Measurements from ENCODE around the gene CPNE6.
A peak's percentile ranks its signal among the peaks of the same experiment; 100 is the strongest.

CPNE6 gene

DNA sequence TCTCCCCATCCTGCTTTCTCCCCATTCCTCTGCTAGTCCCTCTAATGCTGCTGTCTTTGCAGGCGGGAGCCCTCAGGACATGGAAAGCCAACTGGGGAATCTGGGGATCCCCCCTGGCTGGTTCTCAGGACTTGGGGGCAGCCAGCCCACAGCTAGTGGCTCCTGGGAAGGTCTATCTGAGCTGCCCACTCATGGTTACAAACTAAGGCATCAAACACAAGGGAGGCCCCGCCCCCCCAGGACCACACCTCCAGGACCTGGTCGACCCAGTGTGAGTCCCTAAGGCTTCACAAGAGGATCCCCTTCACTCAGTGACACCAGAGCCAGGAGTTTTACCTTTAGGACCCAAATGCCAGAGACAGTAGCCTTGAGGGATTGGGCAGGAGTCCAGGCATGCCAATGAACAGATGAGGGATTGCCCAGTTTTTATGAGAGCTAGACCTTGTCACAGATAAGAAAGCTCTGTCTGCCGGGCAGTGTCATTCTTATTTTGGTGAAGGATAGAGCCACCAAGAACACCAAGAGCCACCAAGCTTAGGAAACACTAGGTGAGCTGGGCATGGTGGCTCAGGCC is 8.0 kb upstream of the CPNE6 start:
- Mint-ChIP-seq H3K36me3 (ENCODE audit: low read depth) (no peaks in the 10 kb centered on the region), H3K4me1 (peaks cover 35% of the 10 kb centered on the region), H3K4me3 (no peak overlapping the region), H3K9me3 (no peaks in the 10 kb centered on the region), H3K27me3 (ENCODE audit: low read depth, poor library complexity) (peaks cover 12% of the 10 kb centered on the region), H3K27ac (peak overlapping the region; percentile 33)
- no peak for DNase-seq
- TF ChIP-seq, protein P1, sequence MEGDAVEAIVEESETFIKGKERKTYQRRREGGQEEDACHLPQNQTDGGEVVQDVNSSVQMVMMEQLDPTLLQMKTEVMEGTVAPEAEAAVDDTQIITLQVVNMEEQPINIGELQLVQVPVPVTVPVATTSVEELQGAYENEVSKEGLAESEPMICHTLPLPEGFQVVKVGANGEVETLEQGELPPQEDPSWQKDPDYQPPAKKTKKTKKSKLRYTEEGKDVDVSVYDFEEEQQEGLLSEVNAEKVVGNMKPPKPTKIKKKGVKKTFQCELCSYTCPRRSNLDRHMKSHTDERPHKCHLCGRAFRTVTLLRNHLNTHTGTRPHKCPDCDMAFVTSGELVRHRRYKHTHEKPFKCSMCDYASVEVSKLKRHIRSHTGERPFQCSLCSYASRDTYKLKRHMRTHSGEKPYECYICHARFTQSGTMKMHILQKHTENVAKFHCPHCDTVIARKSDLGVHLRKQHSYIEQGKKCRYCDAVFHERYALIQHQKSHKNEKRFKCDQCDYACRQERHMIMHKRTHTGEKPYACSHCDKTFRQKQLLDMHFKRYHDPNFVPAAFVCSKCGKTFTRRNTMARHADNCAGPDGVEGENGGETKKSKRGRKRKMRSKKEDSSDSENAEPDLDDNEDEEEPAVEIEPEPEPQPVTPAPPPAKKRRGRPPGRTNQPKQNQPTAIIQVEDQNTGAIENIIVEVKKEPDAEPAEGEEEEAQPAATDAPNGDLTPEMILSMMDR (IDR thresholded peaks at IDR 0.05), result no peak

DNA sequence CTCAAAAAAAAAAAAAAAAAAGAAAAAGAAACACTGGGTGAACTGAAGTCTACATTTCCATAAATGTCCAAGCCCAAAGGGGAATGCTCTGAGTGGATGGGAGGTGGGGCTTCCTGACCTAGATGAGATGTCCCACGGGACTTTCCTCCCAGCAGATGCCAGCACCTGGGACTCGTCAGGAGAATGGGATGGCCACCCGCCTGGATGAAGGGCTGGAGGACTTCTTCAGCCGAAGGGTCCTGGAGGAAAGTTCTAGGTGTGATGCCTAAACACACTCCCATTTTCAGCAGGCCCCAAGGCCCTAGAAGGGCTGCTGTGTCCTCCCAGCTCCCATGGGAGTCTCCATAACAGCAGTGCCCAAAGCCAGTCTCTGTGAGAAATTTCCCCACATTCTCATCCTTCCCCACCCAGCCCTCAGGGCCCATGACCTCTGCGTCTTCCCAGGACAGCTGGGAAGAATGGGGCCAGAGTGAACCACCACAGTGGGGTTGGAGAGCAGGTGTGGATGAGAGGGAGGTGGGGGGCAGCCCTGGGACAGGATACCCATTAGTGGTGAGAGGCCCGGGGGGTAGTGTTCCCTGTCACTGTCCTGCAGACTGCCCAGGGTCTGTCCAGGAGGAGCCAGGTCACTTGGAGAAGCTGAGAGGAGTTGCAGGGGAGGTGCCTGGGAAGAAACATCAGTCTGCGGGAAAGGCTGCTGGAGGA is 7.1 kb upstream of the CPNE6 start:
- TF ChIP-seq, protein P1 (IDR thresholded peaks at IDR 0.05), result no peak

DNA sequence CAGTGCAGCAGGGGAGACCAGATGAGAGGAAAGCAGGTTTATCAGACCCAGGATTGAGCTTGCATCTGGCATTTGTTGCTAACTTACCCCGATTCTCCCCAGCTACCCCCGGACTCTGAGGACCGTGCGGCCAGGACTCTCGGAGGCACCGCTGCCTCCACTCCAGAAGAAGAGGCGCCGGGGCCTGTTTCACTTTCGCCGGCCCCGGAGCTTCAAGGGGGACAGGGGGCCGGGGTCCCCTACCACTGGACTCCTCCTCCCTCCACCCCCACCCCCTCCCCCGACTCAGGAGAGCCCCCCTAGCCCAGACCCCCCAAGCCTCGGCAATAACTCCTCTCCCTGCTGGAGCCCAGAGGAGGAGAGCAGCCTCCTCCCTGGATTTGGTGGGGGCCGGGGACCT is 6.5 kb upstream of the CPNE6 start:
- no peak overlapping the region for H3K4me3 Mint-ChIP-seq
- H3K4me1 Mint-ChIP-seq, result peaks cover 22% of the 10 kb centered on the region
- DNase-seq, result no peak
- no peaks in the 10 kb centered on the region for H3K9me3 Mint-ChIP-seq
- TF ChIP-seq, protein P1 (IDR thresholded peaks at IDR 0.05), result no peak
- H3K27me3 Mint-ChIP-seq (ENCODE audit: low read depth, poor library complexity), result peaks cover 19% of the 10 kb centered on the region
- no peaks in the 10 kb centered on the region for H3K36me3 Mint-ChIP-seq (ENCODE audit: low read depth)
- no peak overlapping the region for H3K27ac Mint-ChIP-seq

More for the DNA sequence above, 7.1 kb upstream of the CPNE6 start:
- Mint-ChIP-seq H3K27ac (peak overlapping the region; percentile 51), H3K4me3 (no peak overlapping the region), H3K4me1 (peaks cover 26% of the 10 kb centered on the region), H3K9me3 (no peaks in the 10 kb centered on the region), H3K27me3 (ENCODE audit: low read depth, poor library complexity) (peaks cover 14% of the 10 kb centered on the region), H3K36me3 (ENCODE audit: low read depth) (no peaks in the 10 kb centered on the region)
- no peak for DNase-seq

DNA sequence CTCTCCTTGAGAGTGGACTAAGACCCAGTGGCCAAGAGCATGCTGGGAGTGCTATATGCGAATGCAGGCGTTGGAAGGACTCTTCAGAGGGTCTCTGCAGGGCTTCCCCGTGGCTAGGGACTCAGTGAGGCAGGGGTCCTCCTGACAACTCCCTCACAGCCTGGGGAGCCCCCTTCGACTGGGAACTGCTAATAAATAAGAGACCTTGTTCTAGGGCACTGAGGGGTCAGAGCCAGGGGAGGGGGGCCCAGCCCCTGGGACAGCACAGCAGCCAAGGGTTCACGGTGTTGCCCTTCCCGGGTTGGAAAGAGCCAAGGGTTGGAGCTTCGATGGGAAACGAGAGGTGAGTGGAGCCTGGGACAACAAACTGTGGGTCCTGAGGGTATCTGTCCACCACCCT is 6.0 kb upstream of the CPNE6 start:
- DNase-seq, result no peak
- TF ChIP-seq, protein P1 (IDR thresholded peaks at IDR 0.05), result no peak
- Mint-ChIP-seq H3K27me3 (ENCODE audit: low read depth, poor library complexity) (peaks cover 21% of the 10 kb centered on the region), H3K4me1 (peaks cover 22% of the 10 kb centered on the region), H3K36me3 (ENCODE audit: low read depth) (no peaks in the 10 kb centered on the region), H3K27ac (no peak overlapping the region), H3K4me3 (no peak overlapping the region), H3K9me3 (no peaks in the 10 kb centered on the region)

DNA sequence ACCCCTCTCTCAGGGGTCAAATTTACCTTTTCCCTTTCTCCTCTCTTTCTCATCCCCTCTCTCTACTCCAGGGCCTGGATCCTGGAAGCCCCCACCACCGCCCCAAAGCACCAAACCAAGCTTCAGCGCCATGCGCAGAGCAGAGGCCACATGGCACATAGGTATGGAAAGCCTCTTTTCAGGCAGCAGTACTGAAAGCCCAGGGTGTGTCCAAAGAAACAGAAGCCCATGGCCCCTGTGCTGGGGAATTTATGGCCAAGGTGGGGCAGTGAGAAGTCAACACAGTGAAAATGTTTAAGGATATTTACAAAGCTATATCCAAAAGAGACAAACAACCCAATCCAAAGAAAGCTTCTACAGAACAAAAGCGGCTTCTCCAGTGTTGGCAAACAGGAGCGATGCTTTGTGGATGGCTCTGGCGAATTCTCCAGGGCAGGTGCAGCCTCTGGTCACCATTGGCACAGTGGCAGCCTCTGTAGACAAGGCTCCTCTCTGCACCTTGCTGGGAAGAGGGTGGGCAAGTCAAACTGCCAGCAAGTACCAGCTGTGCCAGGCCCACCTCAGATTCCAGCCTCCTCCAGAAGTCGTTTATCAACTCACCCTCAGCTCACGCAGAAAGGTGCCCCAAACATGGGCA is 4.7 kb upstream of the CPNE6 start:
- Mint-ChIP-seq H3K4me3 (no peak overlapping the region), H3K4me1 (peaks cover 29% of the 10 kb centered on the region), H3K27me3 (ENCODE audit: low read depth, poor library complexity) (peaks cover 26% of the 10 kb centered on the region), H3K9me3 (no peaks in the 10 kb centered on the region), H3K36me3 (ENCODE audit: low read depth) (no peaks in the 10 kb centered on the region), H3K27ac (no peak overlapping the region)
- TF ChIP-seq, protein P1 (IDR thresholded peaks at IDR 0.05), result no peak
- DNase-seq, result no peak
